NCI-H146 treated with DMSO at 0.1 percent for 48 hours (cell line): ENCODE data around the gene KISS1R.

Source experiments
- DNase-seq: peaks from one replicate; lab custom pipeline; 2025; ENCODE audit not compliant: unreplicated experiment; lab: John Stamatoyannopoulos, UW

The KISS1R gene

GRCh38 chr19:899336-900042, 17.6 kb upstream of the KISS1R start:
- DNase-seq, result no peak

- no peak for DNase-seq
Observed at GRCh38 chr19:900043-900301, 17.2 kb upstream of the KISS1R start.

DNA sequence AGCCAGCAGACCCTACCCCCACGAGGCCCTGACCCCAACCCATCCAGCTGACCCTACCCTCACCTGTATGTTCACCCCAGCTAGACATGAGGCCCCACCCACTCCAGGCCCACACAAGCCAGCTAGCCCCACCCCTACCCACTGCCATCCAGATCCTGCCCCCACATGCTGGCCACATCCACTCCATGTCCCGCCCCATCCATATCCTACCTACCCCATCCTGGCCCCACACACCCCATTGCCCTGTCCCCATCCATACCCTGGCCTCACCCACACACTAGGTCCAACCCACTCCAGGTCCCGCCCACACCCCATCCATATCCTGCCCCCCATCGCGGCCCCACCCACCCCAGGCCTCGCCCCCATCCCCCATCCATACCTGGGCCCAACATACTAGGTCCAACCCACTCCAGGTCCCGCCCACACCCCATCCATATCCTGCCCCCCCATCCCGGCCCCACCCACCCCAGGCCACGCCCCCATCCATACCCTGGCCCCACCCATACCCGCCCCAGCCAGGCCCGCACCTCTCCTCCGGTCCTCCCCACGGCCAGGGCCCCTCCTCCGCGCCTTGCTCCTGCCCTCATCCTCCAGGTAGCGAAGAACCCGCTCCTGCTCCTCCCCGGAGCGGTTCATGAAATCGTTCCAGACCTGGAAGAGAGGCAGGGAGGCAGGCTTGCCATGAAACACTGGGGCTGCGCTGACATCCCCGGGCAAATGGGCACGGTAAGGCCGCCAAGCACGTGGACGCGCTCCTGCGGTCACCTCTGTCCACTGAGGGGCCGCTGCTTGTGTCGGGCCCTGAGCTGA, 16.6 kb upstream of the KISS1R start:
- DNase-seq, result no peak

GRCh38 chr19:901216-902092, 15.7 kb upstream of the KISS1R start:
- no peak for DNase-seq

DNA sequence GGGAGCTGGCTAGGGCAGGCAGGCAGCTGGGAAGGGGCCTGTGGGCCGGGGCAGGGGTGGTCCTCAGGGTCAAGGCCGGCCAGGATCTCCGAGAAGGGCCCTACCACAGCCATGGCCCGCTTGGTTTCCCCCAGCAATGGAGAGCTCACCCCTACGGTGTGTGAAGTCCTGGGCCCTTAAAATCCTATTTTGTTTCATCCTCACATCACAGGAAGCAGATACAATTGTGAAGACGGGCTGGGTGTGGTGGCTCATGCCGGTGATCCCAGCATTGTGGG, 15.1 kb upstream of the KISS1R start:
- no peak for DNase-seq

DNA sequence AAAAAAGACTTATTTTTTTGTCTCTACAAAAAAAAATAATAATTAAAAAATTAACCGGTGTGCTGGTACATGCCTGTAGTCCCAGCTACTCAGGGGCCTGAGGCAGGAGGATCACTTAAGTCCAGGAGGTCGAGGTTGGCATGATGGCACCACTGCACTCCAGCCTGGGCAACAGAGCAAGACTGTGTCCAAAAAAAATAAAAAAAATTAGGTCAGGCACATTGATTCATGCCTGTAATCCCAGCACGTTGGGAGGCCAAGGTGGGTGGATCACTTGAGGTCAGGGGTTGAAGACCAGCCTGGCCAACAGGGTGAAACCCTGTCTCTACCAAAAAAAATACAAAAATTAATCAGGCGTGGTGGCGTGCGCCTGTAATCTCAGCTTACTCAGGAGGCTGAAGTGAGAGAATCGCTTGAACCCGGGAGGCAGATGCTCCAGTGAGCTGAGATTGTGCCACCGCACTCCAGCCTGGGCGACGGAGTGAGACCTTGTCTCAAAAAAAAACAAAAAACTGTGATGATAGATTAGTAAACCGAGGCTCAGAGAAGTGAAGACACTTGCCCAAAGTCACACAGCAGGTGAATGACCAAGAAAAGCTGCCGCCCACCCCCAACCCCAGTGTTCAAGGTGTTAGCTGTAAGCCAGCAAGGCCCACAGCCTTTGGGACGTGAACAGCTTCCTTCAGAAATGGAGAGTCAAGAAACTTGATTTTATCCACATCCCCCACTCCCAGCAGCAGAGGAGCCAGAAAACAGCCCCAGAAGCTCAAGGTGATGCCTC, 14.5 kb upstream of the KISS1R start:
- no peak for DNase-seq

DNA sequence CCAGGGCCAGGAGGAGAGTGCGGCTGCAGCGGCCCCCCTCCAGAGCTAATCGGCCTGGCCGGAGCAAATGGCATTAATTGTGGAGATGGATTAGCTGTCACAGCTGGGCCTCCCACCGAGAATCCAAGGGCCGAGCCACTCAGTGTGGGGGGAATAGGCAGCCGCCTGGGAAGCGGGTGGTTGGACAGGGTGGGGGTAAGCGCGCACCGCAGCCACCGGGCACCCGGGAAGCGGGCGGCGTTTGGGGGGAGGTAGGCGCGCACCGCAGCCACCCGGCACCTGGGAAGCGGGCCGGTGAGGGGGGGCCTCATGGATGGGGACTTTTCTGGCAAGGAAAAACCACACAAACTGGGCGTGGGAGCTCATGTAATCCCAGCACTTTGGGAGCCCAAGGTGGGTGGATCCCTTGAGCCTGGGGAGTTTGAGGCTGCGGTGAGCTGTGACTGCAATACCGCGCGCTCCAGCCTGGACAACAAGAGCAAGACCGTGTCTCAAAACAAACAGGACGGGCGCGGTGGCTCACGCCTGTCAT, 13.8 kb upstream of the KISS1R start:
- peak; percentile 44 for DNase-seq

DNA sequence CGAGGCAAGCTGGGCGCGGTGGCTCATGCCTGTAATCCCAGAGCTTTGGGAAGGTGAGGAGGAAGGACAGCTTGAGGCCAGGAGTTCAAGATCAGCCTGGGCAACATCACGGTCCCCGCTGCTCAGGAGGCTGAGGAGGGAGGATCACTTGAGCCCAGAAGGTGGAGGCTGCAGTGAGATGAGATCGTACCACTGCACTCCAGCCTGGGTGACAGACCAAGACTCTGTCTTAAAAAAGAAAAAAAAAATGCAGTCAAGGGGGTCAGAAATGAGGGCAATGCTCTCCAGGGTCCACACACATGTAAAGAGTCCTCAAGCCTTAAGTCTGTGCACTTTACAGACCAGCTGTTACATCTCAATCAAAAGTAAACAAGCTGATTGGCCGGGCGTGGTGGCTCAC, 12.6 kb upstream of the KISS1R start:
- DNase-seq, result no peak

- no peak for DNase-seq
Observed at GRCh38 chr19:906480-906879, 10.7 kb upstream of the KISS1R start.

- DNase-seq, result no peak
Observed at GRCh38 chr19:907183-907853, 9.8 kb upstream of the KISS1R start.

DNA sequence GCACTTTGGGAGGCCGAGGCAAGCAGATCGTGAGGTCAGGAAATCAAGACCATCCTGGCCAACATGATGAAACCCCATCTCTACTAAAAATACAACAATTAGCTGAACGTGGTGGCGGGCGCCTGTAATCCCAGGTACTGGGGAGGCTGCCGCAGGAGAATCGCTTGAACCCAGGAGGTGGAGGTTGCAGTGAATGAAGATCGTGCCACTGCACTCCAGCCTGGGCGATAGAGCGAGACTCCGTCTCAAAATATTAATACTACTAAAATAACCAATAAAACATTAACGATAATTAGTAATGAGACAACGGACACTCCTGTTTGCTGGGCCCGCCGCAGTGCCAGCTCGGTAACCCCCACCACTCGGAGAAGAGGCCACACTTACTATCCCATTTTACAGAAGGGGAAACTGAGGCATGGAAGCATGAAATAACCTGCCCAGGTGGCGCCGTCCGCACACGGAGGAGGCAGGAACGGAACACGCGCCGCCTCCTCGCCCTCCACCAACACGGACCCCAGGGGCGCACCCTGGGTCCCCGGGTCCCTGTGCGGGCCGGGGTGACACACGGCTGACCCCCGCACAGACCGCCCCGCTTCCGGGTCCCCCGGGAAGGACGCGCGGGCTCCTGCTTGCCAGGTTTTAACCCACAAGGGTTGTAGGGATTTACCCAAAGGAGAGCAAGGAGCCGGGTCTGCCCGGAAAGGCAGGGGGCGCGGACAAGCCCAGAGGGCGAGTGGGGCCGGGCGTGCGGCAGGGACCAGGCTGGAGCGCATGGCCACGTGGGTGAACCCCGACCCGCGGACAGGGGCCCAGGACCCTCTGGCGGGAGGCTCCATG, 5.7 kb upstream of the KISS1R start:
- no peak for DNase-seq

GRCh38 chr19:912181-913079, 4.7 kb upstream of the KISS1R start:
- DNase-seq, result no peak

DNA sequence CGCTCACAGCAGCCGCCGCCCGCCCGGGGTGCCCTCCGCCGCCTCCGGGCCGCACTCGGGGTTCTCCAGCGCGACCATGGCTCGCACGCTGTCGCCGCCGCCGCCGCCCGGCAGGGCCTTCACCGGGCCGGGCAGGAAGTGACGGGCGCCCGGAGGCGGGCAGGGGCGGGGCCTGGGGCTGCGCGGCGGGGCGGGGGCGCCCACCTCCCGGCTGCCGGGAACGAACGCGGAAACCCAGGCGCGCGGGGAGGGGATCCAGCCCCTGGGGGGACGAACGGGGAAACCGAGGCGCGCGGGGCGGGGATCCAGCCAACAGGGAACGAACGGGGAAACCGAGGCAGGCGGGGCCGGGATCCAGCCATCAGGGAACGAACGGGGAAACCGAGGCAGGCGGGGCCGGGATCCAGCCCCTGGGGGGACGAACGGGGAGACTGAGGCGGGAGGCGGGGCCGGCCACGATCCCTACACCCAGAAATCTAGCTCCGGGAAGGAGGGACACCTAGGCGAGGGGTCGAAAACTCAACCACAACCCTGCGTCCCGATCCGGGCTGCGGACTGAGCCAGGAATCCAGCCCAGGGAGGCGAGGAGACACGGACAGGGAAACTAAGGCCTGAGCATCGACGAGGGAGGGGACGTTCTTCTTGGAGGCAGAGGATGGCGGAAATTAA, 3.9 kb upstream of the KISS1R start, which contains the start of gene R3HDM4:
TSS of gene R3HDM4 (minus strand) at position 140 of the 669 bp plus-strand sequence. CDS start at position 78, 62 bp downstream.
- DNase-seq, result no peak

DNA sequence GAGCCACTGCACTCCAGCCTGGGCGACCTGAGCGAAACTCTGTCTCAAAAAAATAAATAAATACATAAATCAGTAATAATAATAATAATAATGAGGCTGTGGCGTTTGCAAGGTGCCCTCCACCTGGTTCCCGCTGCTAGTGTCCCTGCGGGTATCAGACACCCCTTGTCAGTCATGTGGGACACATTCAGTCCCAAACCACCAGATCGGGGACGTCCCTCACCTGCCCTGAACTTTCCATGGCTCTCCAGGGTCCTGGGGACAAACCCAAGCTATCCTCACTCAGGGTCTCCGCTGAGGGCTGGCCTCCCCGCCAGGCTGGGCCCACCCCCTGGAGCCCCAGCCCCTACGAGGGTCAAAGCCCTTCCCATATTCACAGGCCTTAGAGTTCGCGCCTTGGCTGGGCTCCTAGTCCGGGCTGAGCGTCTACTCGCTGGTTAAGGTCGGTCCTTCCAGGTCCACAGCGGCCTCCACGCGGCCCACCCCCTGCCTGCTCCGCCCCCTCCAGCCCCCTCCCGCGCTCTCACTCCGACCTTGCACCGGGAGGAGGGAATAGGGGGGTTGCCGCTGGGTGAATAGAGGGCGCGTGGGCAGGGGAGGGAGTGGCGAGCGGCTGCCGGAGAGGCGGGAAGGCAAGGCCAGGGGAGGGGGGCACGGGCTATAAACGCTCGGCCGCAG, 349 bp upstream of the KISS1R start:
- DNase-seq, result peak; percentile 11

GRCh38 chr19:918152-918437, 962 bp downstream of the KISS1R start:
- DNase-seq, result no peak

DNA sequence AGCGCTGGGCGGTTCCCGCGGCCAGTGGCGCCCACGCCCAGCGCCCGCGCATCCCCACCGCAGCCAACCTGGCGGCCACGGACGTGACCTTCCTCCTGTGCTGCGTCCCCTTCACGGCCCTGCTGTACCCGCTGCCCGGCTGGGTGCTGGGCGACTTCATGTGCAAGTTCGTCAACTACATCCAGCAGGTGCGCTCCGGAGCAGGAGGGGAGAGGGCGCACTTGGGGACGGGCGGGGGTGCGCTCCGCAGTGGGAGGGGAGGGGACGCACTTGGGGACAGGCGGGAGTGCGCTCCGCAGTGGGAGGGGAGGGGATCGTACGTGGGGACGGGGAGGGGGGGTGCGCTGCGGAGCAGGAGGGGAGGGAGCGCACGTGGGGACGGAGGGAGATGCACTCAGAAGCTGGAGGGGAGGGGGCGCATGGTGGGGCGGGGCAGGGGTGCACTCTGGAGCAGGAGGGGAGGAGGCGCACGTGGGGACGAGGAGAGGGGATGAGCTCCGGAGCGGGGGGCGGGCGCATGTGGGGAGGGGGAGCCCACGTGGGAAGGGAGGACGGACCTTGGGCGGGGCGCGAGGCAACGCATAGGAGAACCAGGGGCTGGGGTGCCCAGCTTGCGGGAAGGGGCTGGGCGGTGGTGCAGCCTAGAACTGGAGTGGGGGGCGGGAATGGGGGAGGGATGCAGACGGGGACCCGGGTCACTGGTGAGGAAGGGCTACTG, 1.5 kb downstream of the KISS1R start:
- peak; percentile 24 for DNase-seq
